Astrocyte of the hippocampus (primary cell): ENCODE results near the gene SUPT4H1.
"Not testable (repeated sequence)": the region's sequence is repeated elsewhere in the genome, so short reads cannot be mapped to it uniquely, and the experiment has no call there.

Experiments used
- DNase-seq: peaks from one replicate; pipeline ENCODE4 v3.0.0; 2011; ENCODE audit warnings: low read depth, low spot score

The SUPT4H1 gene

DNA sequence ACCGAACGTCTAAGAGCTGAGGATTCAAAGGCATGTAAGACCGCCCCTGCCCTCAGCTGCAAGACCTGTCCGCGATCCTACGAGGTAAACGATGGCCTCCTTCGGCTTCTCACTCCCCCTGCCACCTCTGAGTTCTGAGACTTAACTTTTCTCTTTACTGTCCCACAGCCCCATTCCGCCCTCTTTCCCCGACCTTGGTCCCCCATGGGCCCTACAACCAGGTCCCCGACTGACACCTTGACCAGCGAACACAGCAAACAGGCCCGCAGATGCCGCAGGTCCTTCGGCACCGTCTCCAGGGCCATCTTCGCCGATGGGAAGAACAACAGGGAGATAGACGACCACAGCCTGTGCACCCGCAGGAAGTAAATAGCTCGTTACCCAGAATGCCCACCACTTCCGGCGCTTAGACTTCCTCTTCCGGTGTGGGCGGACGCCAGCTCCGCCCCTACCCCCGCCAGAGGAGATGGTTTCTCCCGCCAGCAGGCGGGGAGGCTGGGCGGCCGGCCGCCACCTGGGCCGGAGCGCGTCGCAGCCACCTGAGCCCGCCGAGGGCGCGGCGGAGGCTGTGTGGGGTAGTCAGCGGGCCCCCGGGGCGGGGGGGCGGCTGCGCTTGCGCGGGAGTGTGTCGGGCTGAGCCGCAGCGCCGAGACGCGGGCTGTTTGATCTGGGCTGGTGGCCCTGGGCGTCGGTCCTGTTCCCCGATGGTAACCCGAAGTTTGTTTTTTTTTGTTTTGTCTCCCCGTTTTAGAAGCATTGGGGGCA, at the start of gene SUPT4H1:
SUPT4H1 (minus strand) TSS at position 371 of the 765 bp plus-strand sequence; CDS start at position 305, 66 bp downstream.
- DNase-seq: peak; percentile 97

DNA sequence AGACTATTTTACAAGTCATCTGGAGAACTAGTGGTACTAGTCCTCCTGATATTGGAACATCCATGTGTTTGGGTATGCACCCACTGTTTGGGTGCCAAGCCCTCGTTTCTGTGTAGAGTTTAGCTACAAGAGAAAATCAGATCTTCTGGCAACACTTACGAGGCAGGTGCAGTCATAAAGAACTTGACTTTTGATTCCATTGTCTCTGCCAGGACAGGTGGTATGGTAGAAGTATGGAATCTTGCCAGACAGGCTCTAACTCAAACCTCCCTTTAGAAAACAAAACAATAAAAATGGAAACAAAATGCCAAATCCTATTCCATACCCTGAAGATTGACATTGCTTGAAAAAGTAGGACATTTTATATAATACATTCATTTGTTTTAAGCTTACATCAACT, 49.3 kb upstream of the SUPT4H1 start:
- no peak for DNase-seq

DNA sequence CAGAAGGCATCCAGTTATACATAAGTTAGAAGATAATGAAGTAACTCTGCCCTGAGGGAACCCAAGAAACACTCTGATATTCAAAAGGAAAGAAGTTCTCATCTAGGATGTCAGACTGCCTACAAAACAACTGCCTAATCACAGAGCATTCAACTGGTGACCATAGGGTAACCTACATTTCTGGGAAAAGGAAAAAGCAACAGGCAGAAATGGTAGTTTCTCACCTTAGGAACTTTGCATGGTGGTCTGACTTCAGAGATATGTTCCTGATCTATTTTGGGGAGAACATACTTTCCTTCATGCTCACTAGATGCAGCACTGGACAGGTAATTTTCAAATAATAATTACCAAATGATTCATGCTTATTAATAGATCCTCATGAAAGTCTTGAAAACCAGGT, 48.8 kb upstream of the SUPT4H1 start:
- DNase-seq: no peak

DNA sequence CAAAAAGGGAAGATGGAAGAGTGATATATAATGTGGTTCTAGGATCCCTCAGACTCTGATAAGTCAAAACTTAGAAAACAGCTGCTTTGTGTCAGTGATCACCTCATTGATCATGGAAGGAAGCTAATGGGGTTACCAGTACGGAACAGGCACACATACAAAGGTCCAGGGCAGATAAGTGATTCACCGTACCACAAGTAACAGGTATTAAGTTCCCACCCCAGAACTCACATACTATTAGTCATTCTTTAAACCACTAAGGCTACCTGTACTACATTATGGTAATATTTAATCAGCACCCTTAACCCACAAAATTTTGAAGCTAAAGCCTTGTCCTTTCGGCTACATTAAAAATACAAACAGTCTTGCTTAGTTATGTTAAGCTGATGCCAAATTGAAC, 48.0 kb upstream of the SUPT4H1 start:
- DNase-seq: no peak

- no peak for DNase-seq
Measured at GRCh38 chr17:58398574-58399266, 46.7 kb upstream of the SUPT4H1 start.

GRCh38 chr17:58397421-58397820, 45.4 kb upstream of the SUPT4H1 start:
- not testable (repeated sequence) for DNase-seq

- no peak for DNase-seq
Measured at GRCh38 chr17:58396173-58396572, 44.2 kb upstream of the SUPT4H1 start.

GRCh38 chr17:58394534-58395223, 42.7 kb upstream of the SUPT4H1 start:
- DNase-seq: no peak

- DNase-seq: peak; percentile 90
Measured at GRCh38 chr17:58391302-58391984, 39.4 kb upstream of the SUPT4H1 start.

DNA sequence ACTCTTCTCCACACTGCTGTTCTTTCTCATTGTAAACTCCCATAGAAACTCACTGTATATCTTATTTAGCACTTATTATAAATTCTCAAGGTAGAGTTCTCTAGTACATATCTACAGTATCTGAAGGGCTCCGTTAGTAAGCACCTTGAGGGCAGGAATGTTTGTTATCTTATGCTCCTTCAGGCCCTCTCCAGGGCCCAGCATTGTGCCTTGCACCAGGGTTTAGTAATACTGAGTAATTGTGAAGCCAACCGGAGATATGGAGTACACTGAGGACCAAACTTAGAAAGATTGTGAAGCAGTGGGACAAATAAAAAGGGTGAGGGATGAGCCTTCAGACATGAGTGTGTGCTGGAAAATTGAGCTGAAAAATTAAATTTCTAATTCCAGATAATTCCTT, 38.9 kb upstream of the SUPT4H1 start:
- no peak for DNase-seq

- DNase-seq: peak; percentile 10
Measured at GRCh38 chr17:58388302-58389190, 36.5 kb upstream of the SUPT4H1 start.

- DNase-seq: no peak
Measured at GRCh38 chr17:58387834-58388233, 35.8 kb upstream of the SUPT4H1 start.

DNA sequence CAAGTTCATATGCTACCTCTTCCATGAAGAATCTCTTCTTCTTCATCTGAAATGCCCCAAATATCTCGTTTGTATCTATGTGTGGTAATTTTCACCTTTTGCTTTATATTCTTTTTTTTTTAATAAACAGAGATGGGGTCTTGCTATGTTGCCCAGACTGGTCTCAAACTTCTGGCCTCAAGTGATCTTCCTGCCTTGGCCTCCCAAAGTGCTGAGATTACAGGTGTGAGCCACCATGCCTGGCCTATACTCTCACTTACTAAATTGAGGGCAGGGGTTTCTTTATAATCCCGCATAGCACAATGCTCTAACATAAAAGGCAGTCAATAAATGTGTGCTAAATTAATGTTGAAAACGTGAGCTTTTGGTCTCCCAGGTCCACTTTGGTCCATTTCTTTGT, 34.7 kb upstream of the SUPT4H1 start:
- no peak for DNase-seq

DNA sequence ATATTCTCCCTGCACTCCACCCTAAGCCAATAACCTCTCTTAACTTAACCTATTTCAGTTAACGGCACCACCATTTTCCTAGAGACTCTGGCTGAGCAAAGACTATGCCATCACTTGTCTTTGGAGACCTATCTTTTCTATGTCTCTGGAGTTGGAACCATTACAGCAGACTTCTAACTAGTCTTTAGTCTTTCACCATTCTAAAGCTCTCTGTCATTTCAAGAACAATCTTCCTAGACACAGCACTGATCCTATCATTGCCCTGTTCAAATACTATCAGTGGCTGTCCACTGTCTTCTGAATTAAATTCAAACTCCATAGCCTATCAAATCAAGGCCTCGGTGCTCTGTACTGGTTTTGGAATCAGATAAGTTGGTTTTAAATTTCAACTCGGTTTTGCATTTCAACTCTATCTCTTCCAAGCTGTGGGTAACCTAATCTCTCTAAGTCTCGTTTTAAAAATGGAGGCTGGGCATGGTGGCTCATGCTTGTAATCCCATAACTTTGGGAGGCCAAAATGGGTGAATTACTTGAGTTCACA, 33.4 kb upstream of the SUPT4H1 start:
- no peak for DNase-seq

GRCh38 chr17:58384897-58385296, 32.9 kb upstream of the SUPT4H1 start:
- DNase-seq: no peak

DNA sequence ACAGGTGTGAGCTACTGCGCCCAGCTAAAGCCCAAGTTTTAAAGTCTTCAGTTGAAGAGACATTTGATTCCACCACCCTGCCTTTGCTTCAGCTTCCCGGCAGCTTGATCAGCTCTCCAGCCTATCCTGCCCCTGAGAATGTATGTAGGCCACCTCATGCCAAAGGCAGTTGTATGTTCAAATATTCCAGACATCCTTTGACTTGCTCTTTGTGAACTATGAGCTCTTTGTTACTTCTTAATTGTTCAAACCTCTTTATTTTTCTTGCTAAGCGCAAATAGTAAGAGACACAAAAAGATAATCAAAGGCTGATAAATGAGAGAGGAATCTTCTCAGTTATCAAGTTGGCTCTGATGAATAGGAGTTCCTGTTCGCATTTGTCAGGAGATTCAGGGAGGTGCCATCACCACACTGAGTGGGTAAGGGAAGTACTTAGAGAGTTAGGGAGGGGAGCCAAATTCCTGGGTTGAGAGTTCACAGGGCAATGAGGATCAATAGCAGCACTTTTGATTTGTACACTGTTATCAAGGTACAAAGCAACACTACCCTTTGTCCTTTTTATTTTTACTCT, 32.0 kb upstream of the SUPT4H1 start:
- DNase-seq: no peak

DNA sequence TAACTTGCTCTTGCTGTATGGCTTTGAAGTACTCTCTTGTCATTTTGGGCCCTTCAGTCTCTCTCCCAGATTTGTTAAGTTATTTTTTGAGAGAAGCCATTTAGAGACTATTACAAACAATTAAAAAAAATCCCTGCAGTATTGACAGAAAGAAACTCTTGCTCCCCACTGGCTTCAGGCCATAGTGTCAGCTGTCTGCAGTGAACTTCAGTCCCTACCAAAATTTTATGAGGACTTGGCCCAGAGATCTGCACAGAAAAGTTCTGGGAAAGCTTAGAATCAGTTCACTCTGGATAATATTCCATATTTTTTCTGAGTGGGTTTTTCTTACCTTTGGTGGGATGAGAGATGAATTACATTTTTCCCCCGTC, 30.9 kb upstream of the SUPT4H1 start:
- DNase-seq: no peak

GRCh38 chr17:58382108-58382871, 30.3 kb upstream of the SUPT4H1 start:
- DNase-seq: no peak
